Measurements from ENCODE around the gene SPHK2.

The SPHK2 gene

DNA sequence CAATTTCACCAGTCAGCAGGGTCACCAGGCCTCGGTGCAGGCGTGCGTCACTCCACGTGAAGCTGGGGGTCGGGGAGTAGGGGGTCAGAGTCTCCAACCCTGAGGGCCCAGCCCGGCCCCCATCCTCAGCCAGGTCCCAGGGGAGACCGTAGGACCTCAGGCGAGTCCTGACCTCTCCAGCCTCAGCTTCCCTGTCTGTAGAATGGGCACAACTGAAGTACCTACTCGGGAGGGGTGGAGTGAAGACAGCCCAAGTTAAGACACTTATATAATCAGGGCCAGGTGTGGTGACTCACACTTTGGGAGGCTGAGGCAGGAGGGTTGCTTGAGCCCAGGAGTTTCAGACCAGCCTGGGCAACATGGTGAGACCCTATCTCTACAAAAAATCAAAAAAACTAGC, 15.5 kb upstream of the SPHK2 start:
- no peak for DNase-seq

DNA sequence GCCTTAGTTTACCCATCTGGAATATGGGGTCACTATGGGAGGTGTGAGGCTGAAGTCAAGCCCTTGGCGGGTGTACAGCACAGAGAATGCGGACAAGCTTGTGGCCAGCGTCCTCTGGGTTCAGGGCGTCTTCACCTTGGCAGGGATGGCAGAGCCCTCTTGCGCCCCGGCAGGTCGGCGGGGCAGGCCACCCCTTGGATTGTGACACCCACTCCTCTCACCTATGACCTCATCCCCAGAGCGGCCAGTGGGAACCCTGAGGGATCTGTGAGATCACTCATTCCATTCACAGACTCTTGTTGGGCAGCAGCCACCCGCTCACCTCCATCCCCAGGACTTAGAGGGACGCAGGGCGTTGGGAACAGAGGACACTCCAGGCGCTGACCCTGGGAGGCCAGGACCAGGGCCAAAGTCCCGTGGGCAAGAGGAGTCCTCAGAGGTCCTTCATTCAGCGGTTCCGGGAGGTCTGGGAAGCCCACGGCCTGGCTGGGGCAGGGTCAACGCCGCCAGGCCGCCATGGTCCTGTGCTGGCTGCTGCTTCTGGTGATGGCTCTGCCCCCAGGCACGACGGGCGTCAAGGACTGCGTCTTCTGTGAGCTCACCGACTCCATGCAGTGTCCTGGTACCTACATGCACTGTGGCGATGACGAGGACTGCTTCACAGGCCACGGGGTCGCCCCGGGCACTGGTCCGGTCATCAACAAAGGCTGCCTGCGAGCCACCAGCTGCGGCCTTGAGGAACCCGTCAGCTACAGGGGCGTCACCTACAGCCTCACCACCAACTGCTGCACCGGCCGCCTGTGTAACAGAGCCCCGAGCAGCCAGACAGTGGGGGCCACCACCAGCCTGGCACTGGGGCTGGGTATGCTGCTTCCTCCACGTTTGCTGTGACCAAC, 12.6 kb upstream of the SPHK2 start, which contains the start of gene SPACA4:
TSS of gene SPACA4 (plus strand) at position 280 of the 896 bp plus-strand sequence. CDS start at position 517, 237 bp downstream.
- DNase-seq = no peak

DNA sequence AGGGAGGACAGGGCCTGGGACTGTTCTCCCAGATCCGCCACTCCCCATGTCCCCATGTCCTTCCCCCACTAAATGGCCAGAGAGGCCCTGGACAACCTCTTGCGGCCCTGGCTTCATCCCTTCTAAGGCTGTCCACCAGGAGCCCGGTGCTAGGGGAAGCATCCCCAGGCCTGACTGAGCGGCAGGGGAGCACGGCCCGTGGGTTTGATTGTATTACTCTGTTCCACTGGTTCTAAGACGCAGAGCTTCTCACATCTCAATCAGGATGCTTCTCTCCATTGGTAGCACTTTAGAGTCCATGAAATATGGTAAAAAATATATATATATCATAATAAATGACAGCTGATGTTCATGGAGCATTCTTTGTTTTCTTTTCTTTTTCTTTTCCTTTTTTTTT, 11.9 kb upstream of the SPHK2 start:
- no peak for DNase-seq

DNA sequence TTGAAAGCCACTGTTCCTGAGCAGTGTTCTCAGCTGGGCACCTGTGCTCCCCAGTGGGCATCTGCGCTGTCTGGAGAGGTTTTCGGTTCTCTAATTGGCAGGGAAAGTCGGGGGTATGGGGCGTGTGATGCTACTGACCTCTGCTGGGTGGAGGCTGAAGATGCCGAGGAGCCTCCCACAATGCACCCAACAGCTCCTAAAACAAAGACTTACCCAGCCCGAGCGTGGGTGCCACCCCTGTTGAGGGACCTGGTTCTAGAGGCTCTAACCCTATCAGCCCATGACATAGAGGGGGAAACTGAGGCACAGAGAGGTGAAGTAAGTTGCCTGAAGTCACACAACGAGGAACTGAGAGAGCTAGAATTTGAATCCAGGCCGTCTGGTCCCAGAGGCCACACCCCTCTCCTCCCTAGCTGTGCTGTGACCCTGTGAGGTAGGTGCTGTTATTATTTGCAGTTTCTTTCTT, 10.5 kb upstream of the SPHK2 start:
- peak; percentile 80 for DNase-seq

DNA sequence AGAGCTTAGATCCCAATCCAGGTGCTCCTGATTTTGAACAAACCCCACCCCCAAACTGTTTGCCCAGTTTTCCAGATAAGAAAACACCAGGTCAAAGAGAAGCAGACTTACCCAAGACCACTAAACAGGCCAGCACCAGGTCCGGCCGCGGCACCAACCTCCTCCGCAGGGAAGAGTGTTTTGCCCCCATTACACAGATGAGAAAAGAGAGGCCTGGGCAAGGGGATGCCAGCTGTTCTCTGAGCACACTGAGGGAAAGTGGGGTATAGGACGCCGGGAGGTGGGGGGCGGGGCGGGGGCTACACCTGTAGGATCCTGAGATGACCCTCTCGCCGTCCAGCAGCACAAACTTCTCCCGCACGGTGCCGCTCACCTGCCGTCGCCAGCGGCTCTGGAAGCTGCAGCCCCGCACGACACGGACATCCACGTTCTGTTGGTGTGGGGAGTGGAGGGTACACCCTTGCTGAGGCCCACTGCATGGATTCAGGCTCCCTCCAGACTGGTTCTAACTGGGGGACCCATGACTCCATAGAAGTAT, 9.7 kb upstream of the SPHK2 start:
- no peak for DNase-seq

DNA sequence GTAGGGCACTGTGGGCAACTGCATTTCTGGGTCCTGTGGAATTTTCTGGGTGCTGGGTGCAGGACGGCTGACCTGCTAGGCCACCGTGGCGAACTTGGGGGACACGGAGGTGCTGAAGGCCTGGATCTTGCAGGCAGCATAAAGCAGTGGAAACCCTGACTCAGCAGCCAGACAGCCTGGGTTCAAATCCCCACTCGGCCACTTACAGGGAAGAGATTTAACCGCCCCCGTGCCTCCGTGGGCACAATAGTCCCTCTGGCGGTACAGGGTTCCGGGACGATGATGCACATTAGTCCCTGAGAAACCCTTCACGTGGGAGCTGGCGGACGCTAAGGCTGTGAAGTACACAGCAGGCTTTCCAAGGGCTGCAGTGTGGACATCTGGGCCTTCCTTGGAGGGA, 7.4 kb upstream of the SPHK2 start:
- DNase-seq = no peak

DNA sequence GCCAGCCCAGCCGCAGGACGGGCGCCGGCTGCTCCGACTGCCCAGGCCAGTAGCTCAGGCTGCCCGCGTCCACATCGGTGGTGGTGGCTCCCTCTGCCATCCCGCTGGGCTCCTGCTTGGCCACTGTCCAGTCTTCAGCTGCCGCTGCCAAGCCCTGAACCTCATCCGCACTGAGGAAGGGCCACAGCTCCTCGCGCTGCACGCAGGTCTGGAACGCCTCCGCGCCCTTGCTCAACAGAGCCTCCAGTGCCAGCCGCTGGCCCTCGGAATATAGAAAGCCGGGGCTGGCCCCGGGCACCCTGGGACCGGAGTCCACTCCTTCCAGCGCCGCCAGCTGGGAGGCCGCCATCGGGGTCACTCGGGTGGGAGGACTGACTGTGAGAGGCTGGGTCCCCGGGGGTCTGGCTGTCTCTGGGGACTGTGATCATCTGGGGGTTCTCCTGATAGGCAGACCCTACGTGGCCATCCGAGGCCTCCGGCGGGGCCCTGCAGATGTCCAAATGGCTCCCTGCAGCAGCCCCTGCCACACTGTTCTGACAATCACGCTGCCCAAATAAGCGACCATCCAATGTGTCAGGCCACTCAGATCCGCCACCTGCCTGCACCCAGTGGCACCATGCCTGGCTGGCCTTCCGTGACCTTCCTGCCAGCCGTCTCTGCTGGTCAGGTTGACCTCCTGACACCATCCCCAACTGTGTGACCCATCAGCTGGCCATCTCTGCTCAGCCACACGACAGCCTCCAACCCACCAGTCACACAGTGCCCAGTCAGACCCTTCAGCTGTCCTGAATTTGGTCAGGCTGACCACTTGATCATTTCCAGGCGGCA, 6.1 kb upstream of the SPHK2 start:
- DNase-seq = no peak

DNA sequence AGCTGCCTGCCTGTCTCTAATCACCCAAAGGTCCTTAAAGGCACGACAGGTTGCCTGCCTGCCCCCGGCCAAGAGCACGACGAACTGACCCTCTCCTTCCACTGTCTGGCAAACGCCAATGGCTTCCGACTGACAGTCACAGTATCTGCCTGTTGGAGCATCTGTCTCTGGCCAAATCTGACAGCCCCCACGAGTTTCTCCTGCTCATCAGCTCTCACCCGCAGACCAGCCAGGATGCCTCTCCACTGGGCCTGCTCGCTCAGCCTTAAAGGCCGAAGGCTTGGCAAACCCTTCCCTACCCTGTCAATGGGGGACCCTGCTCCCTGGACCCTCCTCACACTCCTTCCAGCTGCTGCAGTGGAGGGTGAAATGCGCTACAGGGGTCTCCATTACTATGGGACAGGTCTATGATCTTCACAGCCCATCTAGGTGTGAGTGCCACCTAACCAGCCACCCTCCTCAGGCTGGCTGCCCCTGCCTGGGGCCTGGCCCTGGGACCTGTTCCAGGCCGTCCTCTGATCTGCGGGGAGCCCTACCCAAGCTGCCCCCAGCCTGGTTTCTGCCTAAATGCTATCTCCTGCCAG, 5.4 kb upstream of the SPHK2 start:
- no peak for DNase-seq

DNA sequence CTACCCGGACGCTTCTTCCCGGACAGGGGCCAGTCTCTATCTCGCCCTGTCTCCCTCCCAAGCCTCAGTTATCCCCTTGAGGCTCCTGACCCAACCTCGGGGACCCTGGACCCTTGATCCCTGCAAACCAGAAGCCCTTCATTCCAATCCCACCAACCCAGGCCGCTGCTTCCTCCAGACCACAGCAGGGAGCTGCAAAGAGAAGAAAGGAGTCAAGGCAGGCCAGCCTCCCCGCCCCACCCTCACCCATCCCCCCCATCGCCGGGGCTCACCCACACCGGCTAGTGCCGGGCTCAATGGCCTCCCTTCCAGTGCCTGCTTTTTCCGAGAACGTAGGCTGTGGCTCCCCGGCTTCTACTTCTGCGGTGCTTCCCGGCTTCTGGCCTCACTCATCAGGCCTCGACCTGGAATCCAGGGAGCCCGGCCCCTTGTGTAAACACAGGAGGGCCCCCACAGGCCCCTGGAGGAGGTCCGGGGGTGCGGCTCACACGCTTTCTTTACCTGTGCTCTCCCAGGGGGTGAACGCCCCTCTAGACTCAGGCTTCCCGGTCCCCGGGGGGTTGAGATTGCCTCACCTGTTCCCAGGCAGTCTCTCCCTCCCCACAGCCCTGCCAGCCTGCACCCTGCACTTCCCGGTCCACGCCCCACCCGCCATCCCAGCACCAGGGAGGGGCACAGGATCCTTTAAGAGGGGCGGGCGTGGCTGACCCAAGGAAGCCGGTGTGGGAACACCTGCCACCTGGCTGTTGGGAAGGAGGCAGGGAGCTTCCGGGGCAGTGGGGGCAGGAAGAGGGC, 4.7 kb upstream of the SPHK2 start, which contains the start of gene FAM83E:
TSS of gene FAM83E (minus strand) at position 641 of the 795 bp plus-strand sequence. CDS start 1,704 bp downstream, outside the sequence.
- DNase-seq = peak; percentile 66

DNA sequence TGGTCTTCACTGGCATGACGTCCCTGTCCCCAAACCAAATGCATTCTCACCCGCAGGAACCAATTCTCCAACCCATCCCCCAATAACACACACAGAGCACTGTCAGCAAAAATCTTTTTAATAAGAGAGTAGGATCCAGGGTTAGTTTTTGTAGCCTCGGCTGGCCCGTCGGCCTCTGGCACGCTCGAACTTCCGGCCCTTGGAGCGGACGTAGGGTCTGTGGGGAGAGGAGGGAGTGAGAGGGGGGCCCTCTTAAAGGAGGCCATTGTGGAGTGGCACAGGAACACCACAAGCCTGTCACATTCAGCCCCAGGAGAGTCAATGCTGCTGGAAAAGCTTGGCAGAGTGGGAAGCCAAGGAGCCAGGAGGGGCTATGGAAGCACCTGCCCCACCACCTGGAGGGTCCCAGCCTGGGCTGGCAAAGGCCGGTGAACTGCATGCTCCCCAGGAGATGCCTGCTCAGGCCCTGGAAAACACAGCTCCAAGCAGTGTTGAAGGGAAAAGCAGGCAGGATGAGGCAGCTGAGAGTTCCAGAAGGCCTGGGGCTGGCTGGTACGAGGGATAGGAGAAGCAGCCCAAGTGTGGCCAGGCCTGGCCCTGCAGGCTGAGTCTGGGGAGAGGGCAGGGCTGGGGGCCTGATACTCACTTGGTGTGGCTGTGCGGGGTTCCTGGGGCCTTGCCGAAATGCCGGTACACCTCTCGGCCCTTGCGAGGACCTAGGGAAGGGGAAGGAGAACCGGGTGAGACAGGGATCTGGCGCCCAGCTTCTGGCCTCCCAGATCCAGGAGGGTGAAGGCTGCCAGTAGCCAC, 3.9 kb upstream of the SPHK2 start:
- DNase-seq = peak; percentile 17

DNA sequence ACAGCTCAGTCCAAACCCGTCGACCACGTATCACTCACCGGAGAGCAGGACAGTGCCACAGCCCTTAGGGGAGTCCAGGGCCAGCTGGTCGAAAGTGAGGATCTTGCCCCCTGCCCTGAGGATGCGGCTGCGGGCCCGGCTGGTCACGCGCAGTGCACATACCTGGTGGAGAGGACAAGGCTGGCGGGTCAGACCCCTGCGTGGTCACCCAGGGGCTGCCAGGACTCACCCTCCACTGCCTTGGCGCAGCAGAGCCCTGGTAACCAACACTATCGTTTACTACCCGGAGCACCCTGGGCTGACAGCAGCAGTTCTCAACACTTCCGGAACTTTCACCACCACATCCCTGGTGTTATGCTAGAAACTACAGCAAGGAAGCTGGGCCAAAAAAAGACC, 3.3 kb upstream of the SPHK2 start:
- no peak for DNase-seq

DNA sequence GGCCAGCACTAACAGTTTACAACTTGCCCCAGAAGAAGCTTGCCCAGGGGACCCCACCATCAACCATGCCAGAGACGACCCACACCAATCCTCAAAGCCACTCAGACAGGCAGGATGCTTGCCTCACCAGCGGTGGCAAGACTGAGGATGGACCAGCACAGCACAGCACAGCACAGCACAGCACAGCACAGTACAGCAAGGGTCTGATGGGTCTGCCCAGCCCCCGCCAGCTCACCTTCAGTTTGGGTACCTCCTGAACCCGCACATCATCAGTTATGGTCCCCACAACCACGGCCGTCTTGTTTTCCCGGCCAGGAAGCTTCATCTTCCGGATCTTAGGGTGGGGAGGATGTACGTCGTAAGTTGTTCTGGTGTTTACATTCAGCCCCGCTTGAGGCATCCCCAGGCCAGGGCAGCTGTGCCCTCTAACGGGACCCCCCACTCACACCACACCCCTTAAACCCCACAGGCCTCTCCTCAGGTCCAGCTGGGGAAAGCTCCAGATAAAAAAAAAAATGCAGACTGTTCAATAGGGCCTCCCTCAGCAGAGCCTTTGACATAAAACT, 2.7 kb upstream of the SPHK2 start:
- no peak for DNase-seq

DNA sequence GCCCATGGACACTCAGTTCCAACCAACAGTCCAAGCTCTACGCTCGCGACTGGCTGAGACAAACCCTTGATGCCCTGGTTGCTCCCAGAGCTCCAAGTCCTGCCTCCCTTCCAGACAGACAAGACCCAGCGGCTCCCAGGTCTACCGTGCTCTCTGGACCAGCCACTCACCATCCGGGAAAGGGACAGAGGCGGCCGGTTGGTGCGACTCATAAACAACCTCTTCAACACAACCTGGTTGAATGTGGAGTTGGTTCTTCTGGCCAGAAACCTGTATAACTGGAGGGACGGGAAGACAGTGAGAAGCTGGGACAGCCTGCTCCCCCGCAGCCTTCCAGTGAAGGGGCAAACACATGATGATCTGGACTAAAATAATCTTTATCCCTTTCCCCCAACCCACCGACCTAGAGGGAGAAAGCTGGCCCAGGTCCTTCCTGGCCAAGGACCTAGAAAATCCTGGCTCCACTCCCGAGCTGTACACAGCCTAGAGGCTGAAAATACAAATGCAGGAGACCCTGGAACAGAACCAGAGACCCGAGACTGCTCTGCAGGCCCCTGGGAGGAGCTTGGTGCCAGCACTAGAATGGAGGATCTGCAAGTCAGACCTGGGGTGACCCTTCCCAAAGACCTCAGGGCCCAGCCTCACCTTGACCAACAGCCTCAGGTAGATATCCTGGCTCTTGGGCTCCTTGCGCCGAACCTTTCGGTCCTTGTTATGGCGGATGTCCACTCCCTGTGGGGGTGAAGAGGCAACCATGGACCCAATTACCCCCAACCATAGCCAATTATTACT, 2.0 kb upstream of the SPHK2 start:
- no peak for DNase-seq

DNA sequence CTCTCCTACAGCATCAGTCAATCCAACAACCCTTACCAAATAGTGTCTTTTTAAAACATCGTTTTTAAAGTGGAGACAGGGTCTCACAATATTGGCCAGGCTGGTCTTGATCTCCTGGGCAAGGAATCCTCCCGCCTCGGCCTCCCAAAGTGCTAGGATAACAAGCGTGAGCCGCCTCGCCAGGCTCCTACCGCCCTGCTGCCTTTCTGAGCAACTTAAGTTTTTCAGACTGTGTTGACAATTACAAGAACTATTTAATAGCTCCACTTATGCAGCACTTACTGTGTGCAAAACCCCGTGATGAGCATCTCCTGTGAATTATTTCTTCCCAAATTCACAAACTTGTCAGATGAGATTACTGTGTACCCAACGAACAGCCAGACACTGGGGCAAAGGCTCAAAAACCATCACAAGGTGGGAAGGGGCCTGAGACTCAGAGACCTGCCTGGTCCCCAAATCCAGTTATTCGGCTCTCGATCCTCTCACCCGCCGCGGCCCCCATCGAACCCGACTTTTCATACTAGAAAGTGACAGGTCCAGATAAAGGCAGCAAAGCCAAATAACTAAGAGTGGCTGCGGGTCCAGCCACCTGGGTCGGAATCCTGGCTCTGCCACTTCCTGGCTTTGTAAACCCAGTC, 909 bp upstream of the SPHK2 start:
- no peak for DNase-seq

DNA sequence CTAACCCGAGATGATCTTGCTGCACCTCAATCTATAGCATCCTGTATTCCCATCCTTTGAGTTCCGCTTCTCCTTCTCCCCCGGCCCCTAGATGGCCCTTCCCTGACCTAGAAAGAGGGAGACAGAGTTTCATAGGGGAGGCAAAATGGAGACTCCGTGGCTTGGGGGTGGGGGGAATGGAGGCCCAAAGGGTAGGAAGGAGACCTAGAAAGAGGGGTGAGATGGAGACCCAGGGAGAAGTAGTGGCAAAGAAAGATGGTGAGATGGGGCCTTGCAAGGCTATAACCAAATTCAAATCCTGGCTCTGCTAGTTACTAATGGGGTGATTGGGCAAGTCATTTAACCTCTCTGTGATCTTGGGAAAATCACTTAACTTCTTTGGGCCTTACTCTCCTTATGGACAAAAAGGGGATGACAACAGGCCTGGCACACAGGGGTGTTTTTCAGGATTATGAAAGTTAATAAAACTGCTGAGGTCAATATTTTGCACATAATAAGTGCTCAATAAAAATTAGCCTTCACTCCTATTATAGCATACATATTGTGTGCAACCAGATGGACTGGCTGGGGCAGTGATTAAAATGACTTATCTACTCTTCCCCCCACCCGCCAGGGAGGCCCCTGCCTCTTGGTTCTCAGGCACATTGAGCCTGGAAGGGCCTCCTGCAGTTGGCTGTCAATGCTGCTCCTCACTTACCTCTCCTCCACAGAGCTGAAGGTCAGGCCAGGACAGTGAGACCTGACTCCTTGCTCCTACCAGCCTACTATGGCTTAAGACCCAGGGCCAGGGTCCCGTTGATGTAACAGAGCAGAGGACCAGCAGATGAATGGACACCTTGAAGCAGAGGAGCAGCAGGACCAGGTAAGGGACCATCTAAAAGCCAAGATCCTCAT, 633 bp downstream of the SPHK2 start:
- DNase-seq = no peak

DNA sequence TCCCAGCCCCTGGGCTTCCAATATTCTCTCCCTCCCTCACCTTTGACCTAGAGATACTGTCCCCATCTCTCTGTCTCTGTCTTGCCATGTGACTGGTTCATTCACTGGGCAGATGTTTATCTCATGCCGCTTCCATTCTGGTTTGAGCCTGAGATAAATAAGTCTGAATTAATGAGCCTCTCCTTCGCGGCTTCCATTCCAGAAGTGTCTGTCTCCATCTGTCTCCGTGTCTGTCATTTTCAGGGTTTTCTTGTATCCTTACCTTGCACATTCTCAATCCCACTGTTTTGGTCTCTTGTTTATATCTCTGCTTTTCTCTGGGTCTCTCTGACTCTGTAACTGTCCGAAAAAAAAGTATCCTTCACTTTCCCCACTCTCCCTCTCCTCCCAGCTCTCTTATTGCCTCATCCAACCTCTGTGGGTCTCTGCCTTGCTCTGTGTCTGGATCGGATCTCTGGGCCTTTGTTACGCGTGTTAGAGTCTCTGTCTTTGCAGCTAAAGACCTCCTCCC, 4.3 kb downstream of the SPHK2 start:
- peak; percentile 84 for DNase-seq

DNA sequence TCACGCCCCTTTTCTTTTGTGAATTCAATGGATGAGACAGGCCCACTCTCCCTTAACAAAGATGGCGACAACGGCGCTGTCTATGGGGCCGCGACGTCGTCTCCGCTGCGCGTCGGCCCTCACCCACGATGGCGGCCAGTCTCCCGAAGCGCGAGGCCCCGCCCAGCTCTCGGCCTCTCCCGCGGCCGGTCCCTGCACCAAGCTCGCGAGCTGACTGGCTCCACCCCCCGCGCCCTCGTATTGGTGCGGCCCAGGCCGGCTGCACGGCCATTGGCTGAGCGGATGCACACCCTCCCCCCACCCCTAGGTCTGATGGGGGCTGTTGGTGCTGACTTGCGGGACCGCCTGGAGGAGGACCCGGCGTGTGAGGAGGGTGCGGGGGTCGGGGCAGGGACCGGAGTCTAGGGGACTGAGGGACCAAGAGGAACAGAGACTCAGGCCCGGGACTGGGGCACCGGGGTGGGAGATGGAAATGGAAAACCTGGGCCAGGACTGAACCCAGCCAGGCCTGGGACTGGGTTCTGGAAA, 4.8 kb downstream of the SPHK2 start:
- DNase-seq = peak; percentile 98
